ENCODE results near the gene BICRA.
"Not testable (repeated sequence)": the region's sequence is repeated elsewhere in the genome, so short reads cannot be mapped to it uniquely, and the experiment has no call there.

Gene BICRA

GRCh38 chr19:47663911-47664771, 55.2 kb downstream of the BICRA start:
- DNase-seq: no peak

- DNase-seq: not testable (repeated sequence)
Observed at GRCh38 chr19:47668556-47668955, 59.6 kb downstream of the BICRA start.

GRCh38 chr19:47670736-47671135, 61.8 kb downstream of the BICRA start:
- no peak for DNase-seq

- DNase-seq: no peak
Observed at GRCh38 chr19:47671499-47671898, 62.6 kb downstream of the BICRA start.

DNA sequence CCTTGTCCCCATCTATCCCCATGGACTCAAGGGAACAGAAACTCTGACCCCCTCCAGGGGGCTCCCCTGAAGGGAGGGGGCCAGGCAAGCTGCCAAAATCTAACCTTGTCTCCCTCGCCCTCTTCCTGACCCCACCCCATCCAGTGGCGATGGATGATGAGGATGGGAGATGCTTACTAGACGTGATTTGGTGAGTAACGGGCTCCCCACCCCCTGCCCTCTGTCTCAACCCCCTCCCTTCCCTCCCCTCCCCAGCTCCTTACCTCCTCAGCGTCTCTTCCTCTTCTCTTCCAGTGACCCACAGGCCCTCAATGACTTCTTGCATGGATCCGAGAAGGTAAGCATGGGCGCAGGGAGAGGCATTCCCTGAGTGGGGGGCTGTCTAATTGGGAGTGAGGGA, 64.5 kb downstream of the BICRA start:
- DNase-seq: no peak

DNA sequence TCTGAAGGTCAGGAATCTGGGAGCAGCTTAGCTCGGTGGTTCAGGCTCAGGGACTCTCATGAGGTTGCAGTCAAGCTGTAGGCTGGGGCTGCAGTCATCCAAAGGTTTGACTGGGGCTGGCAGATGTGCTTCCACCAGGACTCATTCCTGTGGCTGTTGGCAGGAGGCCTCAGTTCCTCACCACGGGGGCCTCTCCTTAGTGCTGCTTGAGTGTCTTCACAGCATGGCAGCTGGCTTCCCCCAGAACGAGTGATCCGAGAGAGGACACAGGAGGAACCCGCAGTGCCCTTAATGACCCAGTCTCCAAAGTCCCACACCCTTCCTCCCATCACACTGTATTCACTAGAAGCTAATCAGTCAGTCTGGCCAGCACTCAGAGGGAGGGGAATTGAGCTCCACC, 65.6 kb downstream of the BICRA start:
- no peak for DNase-seq

GRCh38 chr19:47675271-47675670, 66.3 kb downstream of the BICRA start:
- no peak for DNase-seq

DNA sequence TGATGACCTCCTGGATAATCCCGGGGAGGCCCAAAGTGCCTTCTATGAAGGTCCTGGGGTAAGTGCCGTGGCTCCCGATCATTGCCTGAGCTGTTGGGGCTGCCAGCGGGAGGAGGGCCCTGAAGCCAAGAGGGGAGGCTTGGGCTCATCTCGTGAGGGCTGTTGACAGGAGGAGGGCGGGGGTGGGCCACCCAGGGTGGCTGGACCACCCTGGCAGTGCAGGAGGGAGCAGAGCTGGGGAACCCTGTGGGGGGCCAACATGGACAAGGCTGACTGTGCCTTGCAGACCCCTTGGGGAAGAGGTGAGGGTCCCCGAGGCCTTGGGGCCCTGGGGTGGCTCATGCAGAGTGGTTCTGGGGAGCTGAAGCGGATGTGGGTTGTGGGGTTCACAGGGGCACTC, 66.9 kb downstream of the BICRA start:
- no peak for DNase-seq

DNA sequence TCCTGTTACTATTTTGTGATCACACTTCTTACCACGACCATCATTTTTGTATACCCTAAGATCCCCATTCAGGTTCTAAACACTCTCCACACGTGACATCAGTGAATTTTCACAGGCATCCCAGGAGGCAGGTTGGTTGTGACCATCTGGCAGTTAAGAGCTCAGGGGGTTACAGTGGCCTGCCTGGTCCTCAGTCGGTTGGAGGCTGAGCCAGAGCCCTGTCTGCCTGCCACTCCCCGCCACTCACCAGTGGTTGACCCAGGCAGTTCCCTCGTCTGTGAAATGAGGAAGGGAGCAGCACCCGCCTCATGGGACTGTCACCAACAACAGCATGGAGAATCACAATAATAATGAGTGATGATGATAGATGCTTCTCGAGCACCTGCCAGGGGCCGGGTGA, 67.9 kb downstream of the BICRA start:
- DNase-seq: no peak

- no peak for DNase-seq
Observed at GRCh38 chr19:47679251-47679900, 70.4 kb downstream of the BICRA start.

DNA sequence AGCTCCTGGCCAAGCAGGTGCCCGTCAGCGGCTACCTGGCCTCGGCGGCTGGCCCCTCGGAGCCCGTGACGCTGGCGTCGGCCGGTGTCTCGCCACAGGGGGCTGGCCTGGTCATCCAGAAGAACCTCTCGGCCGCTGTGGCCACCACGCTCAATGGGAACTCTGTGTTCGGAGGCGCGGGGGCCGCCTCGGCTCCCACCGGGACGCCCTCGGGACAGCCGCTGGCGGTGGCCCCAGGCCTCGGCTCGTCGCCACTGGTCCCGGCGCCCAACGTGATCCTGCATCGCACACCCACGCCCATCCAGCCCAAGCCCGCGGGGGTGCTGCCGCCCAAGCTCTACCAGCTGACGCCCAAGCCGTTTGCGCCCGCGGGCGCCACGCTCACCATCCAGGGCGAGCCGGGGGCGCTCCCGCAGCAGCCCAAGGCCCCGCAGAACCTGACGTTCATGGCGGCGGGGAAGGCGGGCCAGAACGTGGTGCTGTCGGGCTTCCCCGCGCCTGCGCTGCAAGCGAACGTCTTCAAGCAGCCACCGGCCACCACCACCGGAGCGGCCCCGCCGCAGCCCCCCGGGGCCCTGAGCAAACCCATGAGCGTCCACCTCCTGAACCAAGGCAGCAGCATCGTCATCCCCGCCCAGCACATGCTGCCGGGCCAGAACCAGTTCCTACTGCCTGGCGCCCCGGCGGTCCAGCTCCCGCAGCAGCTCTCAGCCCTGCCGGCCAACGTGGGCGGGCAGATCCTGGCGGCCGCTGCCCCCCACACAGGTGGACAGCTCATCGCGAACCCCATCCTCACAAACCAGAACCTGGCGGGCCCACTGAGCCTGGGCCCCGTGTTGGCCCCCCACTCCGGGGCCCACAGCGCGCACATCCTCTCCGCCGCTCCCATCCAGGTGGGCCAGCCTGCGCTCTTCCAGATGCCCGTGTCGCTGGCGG, 71.3 kb downstream of the BICRA start:
- DNase-seq: no peak

GRCh38 chr19:47680858-47681332, 72.0 kb downstream of the BICRA start:
- no peak for DNase-seq

DNA sequence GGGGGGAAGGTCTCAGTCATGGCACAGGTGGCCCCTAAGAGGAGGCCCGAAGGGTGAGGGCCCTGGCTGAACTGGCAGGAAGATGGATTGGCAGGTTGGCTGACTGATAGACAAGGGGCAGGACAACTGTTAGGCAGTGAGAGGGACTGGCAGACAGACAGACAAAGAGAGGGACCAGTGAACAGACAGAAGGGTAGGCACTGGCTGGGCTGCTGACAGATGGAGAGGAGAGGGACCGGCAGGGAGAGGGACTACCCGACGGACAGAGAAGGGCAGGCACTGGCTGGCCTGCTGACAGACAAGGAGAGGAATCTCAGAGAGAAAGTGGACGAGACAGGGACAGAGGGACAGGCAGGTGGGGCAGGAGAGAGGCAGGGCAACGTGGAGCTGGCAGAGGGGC, 72.5 kb downstream of the BICRA start:
- DNase-seq: no peak

GRCh38 chr19:47681936-47682335, 73.0 kb downstream of the BICRA start:
- DNase-seq: no peak

- no peak for DNase-seq
Observed at GRCh38 chr19:47682939-47683338, 74.0 kb downstream of the BICRA start.

GRCh38 chr19:47686679-47687450, 77.9 kb downstream of the BICRA start:
- DNase-seq: no peak

GRCh38 chr19:47687906-47688305, 79.0 kb downstream of the BICRA start:
- DNase-seq: no peak

GRCh38 chr19:47691090-47691489, 82.2 kb downstream of the BICRA start:
- DNase-seq: no peak

DNA sequence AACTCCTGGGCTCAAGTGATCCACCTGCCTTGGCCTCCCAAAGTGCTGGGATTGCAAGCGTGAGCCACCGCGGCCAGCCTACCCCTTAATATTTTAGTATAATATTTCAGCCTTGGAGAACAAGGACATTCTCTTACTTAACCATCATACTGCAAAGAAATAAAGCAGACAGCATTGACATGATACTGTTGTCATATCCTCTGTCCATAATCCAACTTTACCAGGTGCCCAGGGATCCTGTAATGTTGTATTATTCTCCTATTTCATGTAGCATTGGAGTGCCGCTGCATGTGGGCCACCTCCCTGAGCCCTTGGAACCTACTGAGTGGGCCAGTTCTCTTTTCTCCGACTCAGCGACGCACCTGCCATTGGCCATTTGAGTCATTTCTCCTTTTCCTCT, 82.8 kb downstream of the BICRA start:
- no peak for DNase-seq

GRCh38 chr19:47693489-47693888, 84.6 kb downstream of the BICRA start:
- DNase-seq: no peak

DNA sequence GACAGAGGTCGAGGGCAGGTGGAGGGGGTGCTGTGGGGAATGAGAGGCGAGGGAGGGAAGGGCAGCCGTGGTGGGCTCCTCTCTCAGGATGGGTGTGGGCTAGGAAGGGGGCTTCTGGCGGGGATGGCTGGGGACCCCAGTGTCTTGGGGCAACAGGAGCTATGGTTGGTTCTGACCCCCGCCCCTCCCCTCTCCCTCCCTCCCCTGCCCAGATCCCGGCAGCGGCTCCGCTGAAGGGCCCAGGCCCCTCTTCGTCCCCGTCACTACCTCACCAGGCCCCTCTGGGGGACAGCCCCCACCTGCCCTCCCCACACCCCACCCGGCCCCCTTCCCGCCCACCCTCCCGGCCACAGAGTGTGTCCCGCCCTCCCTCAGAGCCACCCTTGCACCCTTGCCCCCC, 85.0 kb downstream of the BICRA start:
- DNase-seq: no peak

DNA sequence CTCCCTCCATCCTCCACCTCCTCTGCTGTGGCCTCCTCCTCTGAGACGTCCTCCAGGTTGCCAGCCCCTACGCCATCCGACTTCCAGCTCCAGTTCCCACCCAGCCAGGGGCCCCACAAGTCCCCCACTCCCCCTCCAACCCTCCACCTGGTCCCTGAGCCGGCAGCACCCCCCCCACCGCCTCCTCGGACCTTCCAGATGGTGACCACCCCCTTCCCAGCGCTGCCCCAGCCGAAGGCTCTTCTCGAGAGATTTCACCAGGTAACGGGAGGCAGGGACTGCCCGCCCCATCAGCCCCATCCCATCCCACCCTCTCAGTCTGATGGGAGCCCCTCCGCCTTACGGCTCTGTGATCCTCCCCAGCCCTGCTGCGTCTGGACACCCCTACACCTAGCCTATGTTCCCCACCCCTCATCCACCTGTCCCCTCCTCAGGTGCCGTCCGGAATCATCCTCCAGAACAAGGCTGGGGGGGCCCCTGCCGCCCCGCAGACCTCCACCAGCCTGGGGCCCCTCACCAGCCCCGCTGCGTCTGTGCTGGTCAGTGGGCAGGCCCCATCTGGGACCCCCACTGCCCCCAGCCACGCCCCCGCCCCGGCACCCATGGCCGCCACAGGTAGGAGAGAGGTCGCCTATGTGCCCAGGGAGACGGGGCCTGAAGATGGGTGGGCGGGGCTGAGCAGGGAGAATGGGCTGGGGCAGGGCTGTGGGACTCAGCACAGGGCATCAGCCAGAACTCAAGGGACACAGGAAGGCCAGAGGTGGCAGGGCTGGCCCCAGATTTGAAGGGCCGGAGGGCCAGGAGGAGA, 85.7 kb downstream of the BICRA start:
- DNase-seq: no peak

All from SHP77 treated with DMSO at 0.1 percent for 48 hours (cell line).